ENCODE data around the gene CFAP53. TPM values are rescaled to one million over a fixed set of nuclear protein-coding genes. Genes with fewer than 3 reads are reported as not detected.

The CFAP53 gene
- total RNA-seq, 1 experiment from 2014 or later = 0.15 TPM

DNA sequence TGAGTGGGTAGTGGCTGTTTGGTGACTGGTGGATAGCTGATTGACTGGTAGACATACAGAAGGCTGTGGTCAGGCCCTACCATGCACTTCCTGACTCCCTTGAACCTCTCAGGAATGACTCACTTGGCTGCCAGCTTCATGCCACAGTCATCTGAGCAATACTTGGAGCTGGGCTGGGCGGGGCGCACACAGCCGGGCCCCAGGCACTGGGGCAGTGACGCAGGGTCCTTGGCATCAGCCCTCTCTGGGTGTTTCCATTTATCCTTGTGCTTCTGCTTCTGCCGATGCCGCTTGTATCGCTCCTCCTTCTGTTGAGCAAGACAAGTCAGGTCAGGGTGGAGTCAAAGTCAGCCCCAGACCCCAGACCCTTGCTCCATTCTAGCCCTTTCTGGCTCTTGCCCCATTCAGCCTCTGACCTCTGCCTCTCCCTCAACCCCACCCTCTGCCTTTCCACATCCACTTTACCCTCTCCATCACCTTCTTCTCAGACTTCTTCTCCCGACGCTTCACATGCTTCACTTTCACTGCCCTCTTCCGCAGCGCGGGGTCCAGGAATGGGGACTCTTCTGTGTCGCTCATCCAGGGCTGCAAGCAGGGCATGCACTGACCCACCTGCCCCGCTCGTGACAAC lies 18.1 kb upstream of the CFAP53 start:
- H3K4me1 Mint-ChIP-seq = peaks cover 17 to 24% of the 10 kb centered on the region in 2 experiments
- Histone ChIP-seq H4K91ac (ENCODE audit: insufficient read length, low read depth, low read length) (no peak overlapping the region), H2BK15ac (ENCODE audit: low read depth, low read length) (no peak overlapping the region), H3K56ac (ENCODE audit: insufficient read length, low read depth, low read length) (no peak overlapping the region), H2BK120ac (ENCODE audit: low read depth, low read length, poor library complexity, severe bottlenecking) (no peak overlapping the region), H4K8ac (replicated peaks; ENCODE audit: insufficient read length, low read depth, low read length) (no peak overlapping the region), H3K18ac (ENCODE audit: insufficient read length, low read depth, low read length) (no peak overlapping the region), H2BK20ac (ENCODE audit: low read depth, low read length, poor library complexity, severe bottlenecking) (no peak overlapping the region), H3K14ac (ENCODE audit: insufficient read depth, low read length) (no peak overlapping the region), H3K27me3 (ENCODE audit: insufficient read depth, low read length) (no peaks in the 10 kb centered on the region), H3K4ac (ENCODE audit: low read depth, low read length) (no peak overlapping the region), H2BK5ac (ENCODE audit: insufficient read length, low read length) (no peak overlapping the region), H3K4me1 (ENCODE audit: insufficient read depth, low read length) (no peaks in the 10 kb centered on the region), H2BK12ac (ENCODE audit: insufficient read length, low read depth, low read length) (no peak overlapping the region), H4K20me1 (ENCODE audit: control insufficient read depth, insufficient read depth, insufficient read length) (no peaks in the 10 kb centered on the region), H2AFZ (ENCODE audit: low read length) (no peak overlapping the region), H3K9me3 (ENCODE audit: control insufficient read depth, low read depth, low read length) (no peaks in the 10 kb centered on the region), H3K4me2 (ENCODE audit: insufficient read depth, insufficient read length, low read length) (no peak overlapping the region), H3K9ac (ENCODE audit: extremely low read depth, insufficient read length, low read length) (no peak overlapping the region), H2AK5ac (ENCODE audit: insufficient read length, low read length) (no peak overlapping the region), H4K5ac (ENCODE audit: insufficient read length, low read depth, low read length) (no peak overlapping the region), H3K23ac (ENCODE audit: insufficient read length, low read depth, low read length) (no peak overlapping the region), H3K23me2 (ENCODE audit: insufficient read length, low read depth, low read length, poor library complexity, severe bottlenecking) (peaks cover 15% of the 10 kb centered on the region), H3K79me2 (ENCODE audit: insufficient read depth, low read length) (no peaks in the 10 kb centered on the region; the same call in 1 of the 2 replicates), H3K79me1 (ENCODE audit: insufficient read depth, low read depth, low read length, poor library complexity, severe bottlenecking) (no peaks in the 10 kb centered on the region), H3K27ac (ENCODE audit: insufficient read length, low read depth, low read length) (no peak overlapping the region), H3T11ph (ENCODE audit: low read length) (no peak overlapping the region)
- WGBS (ENCODE audit: extremely low coverage, insufficient read length, low lambda C conversion rate) = no CpG with 5 or more reads among the region's 15 CpGs
- H3K27ac Mint-ChIP-seq = no peak overlapping the region; a peak in 1 of 7 replicates
- no peak for TF ChIP-seq CTCF (conservative IDR thresholded peaks at IDR 0.05)
- no peaks in the 10 kb centered on the region; a peak in 1 of 5 replicates for H3K9me3 Mint-ChIP-seq
- no peak for DNase-seq
- no peak overlapping the region for H3K4me3 Mint-ChIP-seq
- H3K36me3 Mint-ChIP-seq (ENCODE audit: insufficient read depth in 1 of 3, low read depth in 3 of 3) = peaks cover 40 to 45% (median 44%) of the 10 kb centered on the region in 3 experiments; a peak in 6 of 7 replicates
- no peaks in the 10 kb centered on the region for H3K27me3 Mint-ChIP-seq (ENCODE audit: low read depth)
